HAP-1 (cell line): ENCODE results near the gene ARHGEF12.

Source experiments
- DNase-seq, 2 experiments: peaks; one replicate each; pipeline ENCODE4 v3.0.0-alpha.2; 2016 to 2020; ENCODE audit warnings: low spot score in 2 of 2
- H3K27me3 ChIP-seq: fragments of 250-450 bp; sonication (Bioruptor Pico); 2 replicates; pipeline ENCODE4 v1.5.1; 2020; ENCODE audit warnings: low read depth, mild to moderate bottlenecking, moderate library complexity
- H3K36me3 ChIP-seq: fragments of 250-450 bp; sonication (Bioruptor Pico); replicated peaks from 2 replicates; pipeline ENCODE4 v1.5.1; 2020; ENCODE audit warnings: mild to moderate bottlenecking
- H3K4me1 ChIP-seq: fragments of 250-450 bp; sonication (Bioruptor Pico); 2 replicates; pipeline ENCODE4 v1.5.1; 2020; ENCODE audit warnings: mild to moderate bottlenecking
- H3K4me3 ChIP-seq: fragments of 250-450 bp; sonication (Bioruptor Pico); 2 replicates; pipeline ENCODE4 v1.5.1; 2020; ENCODE audit warnings: mild to moderate bottlenecking, moderate library complexity
- H3K9me3 ChIP-seq: fragments of 250-450 bp; sonication (Bioruptor Pico); 2 replicates; pipeline ENCODE4 v1.5.1; 2020; ENCODE audit warnings: mild to moderate bottlenecking, moderate library complexity
- in situ Hi-C: fragments of 300-500 bp; cut with MboI; formaldehyde crosslinking; loops from 3 replicates; pipeline ENCODE4 v1.14.3; 2020; ENCODE audit warnings: low sequenced_read_pairs, inconsistent platforms, mixed read lengths

Gene ARHGEF12

GRCh38 chr11:120514541-120515121 is 178.4 kb downstream of the ARHGEF12 start:
- DNase-seq: no peak
- H3K4me1 ChIP-seq: no peaks in the 10 kb centered on the region
- no peaks in the 10 kb centered on the region for H3K36me3 ChIP-seq
- H3K9me3 ChIP-seq: no peaks in the 10 kb centered on the region
- H3K4me3 ChIP-seq: no peak overlapping the region
- no peaks in the 10 kb centered on the region for H3K27me3 ChIP-seq
- in situ Hi-C loops: loop anchor here (5.0 to 25.0 kb wide), 3 partner anchors 170 to 673 kb away; no protein-coding TSS in a partner anchor

DNA sequence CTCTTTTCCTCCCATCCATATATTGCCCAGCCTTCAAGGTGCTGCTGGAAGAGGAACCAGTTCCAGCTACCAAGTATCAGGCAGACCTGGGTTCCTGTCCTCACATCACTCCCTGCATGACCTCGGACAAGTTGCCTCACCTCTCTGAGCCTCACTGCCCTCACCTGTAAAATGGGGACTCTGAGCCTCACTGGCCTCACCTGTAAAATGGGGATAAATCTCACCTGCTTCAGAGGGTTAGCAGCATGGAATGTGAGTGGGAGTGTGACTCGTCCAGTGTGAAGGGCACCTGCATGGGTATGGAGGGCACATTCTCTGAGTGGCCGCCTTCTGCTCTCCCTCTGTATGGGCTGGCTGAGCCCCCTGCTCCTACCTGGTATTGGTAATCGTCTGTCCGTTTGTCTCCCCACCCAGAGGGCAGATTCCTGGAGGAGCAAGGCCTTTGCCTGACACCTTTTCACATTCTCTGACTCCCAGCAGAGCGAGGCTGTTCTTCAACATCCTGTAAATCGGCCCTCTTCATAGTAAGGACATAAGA is 179.0 kb downstream of the ARHGEF12 start:
- in situ Hi-C loops: loop anchor here (10.0 to 25.0 kb wide), 2 partner anchors 170 to 672 kb away; no protein-coding TSS in a partner anchor
- Histone ChIP-seq H3K9me3 (no peaks in the 10 kb centered on the region), H3K4me1 (no peaks in the 10 kb centered on the region), H3K4me3 (no peak overlapping the region), H3K36me3 (no peaks in the 10 kb centered on the region), H3K27me3 (no peaks in the 10 kb centered on the region)
- no peak for DNase-seq

GRCh38 chr11:120516461-120517389 is 180.5 kb downstream of the ARHGEF12 start:
- DNase-seq: no peak
- H3K9me3 ChIP-seq: no peaks in the 10 kb centered on the region
- no peaks in the 10 kb centered on the region for H3K27me3 ChIP-seq
- no peak overlapping the region for H3K4me3 ChIP-seq
- in situ Hi-C loops: loop anchor here (10.0 to 25.0 kb wide), 2 partner anchors 168 to 671 kb away; no protein-coding TSS in a partner anchor
- no peaks in the 10 kb centered on the region for H3K36me3 ChIP-seq
- H3K4me1 ChIP-seq: no peaks in the 10 kb centered on the region

- Histone ChIP-seq H3K9me3 (no peaks in the 10 kb centered on the region), H3K4me1 (no peaks in the 10 kb centered on the region), H3K36me3 (no peaks in the 10 kb centered on the region), H3K27me3 (no peaks in the 10 kb centered on the region), H3K4me3 (no peak overlapping the region)
- no peak for DNase-seq
- in situ Hi-C loops: loop anchor here (10.0 to 25.0 kb wide), 2 partner anchors 167 to 670 kb away; no protein-coding TSS in a partner anchor
Measured at GRCh38 chr11:120517390-120517761, 181.2 kb downstream of the ARHGEF12 start.

- no peak for DNase-seq
- in situ Hi-C loops: loop anchor here (10.0 to 25.0 kb wide), 2 partner anchors 167 to 669 kb away; no protein-coding TSS in a partner anchor
- Histone ChIP-seq H3K4me1 (no peaks in the 10 kb centered on the region), H3K27me3 (no peaks in the 10 kb centered on the region), H3K36me3 (no peaks in the 10 kb centered on the region), H3K4me3 (no peak overlapping the region), H3K9me3 (no peaks in the 10 kb centered on the region)
Measured at GRCh38 chr11:120517801-120518291, 181.6 kb downstream of the ARHGEF12 start.

DNA sequence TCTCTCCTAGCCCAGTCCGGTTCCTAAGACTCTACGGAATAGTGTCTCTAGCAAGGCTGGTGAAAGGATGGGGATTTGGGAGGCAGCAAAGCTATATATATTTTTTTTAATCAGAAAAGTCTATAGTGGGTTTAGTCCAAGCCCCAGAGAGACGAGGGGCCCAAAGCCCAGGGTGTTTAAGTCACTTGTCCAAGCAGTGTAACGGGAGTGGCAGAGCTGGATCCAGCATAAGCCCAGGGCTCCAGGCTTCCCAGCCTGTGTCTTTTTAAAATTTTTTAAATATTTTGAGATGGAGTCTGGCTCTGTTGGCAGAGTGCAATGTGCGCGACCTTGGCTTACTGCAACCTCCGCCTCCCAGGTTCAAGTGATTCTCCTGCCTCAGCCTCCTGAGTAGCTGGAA is 182.1 kb downstream of the ARHGEF12 start:
- H3K9me3 ChIP-seq: no peaks in the 10 kb centered on the region
- in situ Hi-C loops: loop anchor here (10.0 to 25.0 kb wide), 2 partner anchors 166 to 669 kb away; no protein-coding TSS in a partner anchor
- no peak for DNase-seq
- no peak overlapping the region for H3K4me3 ChIP-seq
- no peaks in the 10 kb centered on the region for H3K36me3 ChIP-seq
- H3K27me3 ChIP-seq: no peaks in the 10 kb centered on the region
- no peaks in the 10 kb centered on the region for H3K4me1 ChIP-seq

DNA sequence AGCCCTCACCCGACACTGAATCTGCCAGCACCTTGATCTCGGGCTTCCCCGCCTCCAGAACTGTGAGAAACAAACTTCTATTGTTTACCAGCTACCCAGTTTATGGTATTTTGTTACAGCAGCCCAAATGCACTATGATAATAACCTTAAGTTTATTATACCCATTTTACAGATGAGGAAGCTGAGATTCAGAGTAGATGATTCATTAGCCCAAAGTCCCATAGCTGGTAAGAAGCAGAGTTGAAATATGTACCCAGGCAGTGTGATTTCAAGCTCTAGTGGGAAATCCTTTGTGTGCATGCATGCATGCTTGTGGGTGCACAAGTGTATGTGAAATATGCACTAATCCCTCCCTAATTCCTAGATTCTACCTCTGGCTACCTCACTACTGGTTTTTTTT is 183.3 kb downstream of the ARHGEF12 start:
- H3K4me3 ChIP-seq: no peak overlapping the region
- H3K27me3 ChIP-seq: no peaks in the 10 kb centered on the region
- in situ Hi-C loops: loop anchor here (10.0 to 25.0 kb wide), 2 partner anchors 165 to 668 kb away; no protein-coding TSS in a partner anchor
- H3K9me3 ChIP-seq: no peaks in the 10 kb centered on the region
- H3K36me3 ChIP-seq: no peaks in the 10 kb centered on the region
- no peaks in the 10 kb centered on the region for H3K4me1 ChIP-seq
- no peak for DNase-seq

- no peaks in the 10 kb centered on the region for H3K9me3 ChIP-seq
- in situ Hi-C loops: loop anchor here (25.0 kb wide), 1 partner anchor 667 kb away; no protein-coding TSS in a partner anchor
- H3K4me1 ChIP-seq: no peaks in the 10 kb centered on the region
- no peak overlapping the region for H3K4me3 ChIP-seq
- no peaks in the 10 kb centered on the region for H3K27me3 ChIP-seq
- H3K36me3 ChIP-seq: no peaks in the 10 kb centered on the region
- no peak for DNase-seq
Measured at GRCh38 chr11:120520091-120520822, 184.0 kb downstream of the ARHGEF12 start.

DNA sequence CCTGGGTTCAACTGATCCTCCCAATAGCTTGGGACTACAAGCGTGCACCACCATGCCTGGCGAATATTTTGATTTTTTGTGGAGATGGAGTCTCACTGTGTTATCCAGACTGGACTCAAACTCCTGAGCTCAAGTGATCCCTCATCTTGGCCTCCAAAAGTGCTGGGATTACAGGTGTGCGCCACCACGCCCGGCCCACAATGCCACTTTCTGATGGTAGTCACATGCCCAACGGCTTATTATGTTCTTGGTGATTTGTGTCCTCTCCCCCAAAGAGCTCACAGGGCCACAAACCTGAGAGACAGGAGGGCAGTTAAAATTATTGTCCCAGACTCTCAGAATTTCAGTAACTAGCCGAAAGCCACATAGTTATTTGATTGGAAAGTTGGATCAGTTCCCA is 185.0 kb downstream of the ARHGEF12 start:
- H3K9me3 ChIP-seq: no peaks in the 10 kb centered on the region
- no peaks in the 10 kb centered on the region for H3K36me3 ChIP-seq
- DNase-seq: no peak
- no peaks in the 10 kb centered on the region for H3K4me1 ChIP-seq
- no peaks in the 10 kb centered on the region for H3K27me3 ChIP-seq
- H3K4me3 ChIP-seq: no peak overlapping the region
- in situ Hi-C loops: loop anchor here (25.0 kb wide), 1 partner anchor 666 kb away; no protein-coding TSS in a partner anchor

- in situ Hi-C loops: loop anchor here (25.0 kb wide), 1 partner anchor 665 kb away; no protein-coding TSS in a partner anchor
Measured at GRCh38 chr11:120522021-120522420, 185.8 kb downstream of the ARHGEF12 start.

GRCh38 chr11:120522736-120523135 is 186.5 kb downstream of the ARHGEF12 start:
- Histone ChIP-seq H3K27me3 (no peaks in the 10 kb centered on the region), H3K4me1 (no peaks in the 10 kb centered on the region), H3K9me3 (no peaks in the 10 kb centered on the region), H3K4me3 (no peak overlapping the region), H3K36me3 (no peaks in the 10 kb centered on the region)
- DNase-seq: no peak
- in situ Hi-C loops: loop anchor here (25.0 kb wide), 1 partner anchor 665 kb away; no protein-coding TSS in a partner anchor

More at GRCh38 chr11:120522021-120522420, 185.8 kb downstream of the ARHGEF12 start:
- no peak for DNase-seq
- Histone ChIP-seq H3K4me3 (no peak overlapping the region), H3K9me3 (no peaks in the 10 kb centered on the region), H3K36me3 (no peaks in the 10 kb centered on the region), H3K27me3 (no peaks in the 10 kb centered on the region), H3K4me1 (no peaks in the 10 kb centered on the region)

- Histone ChIP-seq H3K9me3 (no peaks in the 10 kb centered on the region), H3K4me3 (no peak overlapping the region), H3K27me3 (no peaks in the 10 kb centered on the region), H3K4me1 (no peaks in the 10 kb centered on the region), H3K36me3 (no peaks in the 10 kb centered on the region)
- in situ Hi-C loops: loop anchor here (25.0 kb wide), 1 partner anchor 664 kb away; no protein-coding TSS in a partner anchor
- no peak for DNase-seq
Measured at GRCh38 chr11:120523196-120523595, 187.0 kb downstream of the ARHGEF12 start.
